Stimulated activated CD8-positive, alpha-beta memory T cell treated with anti-CD3 and anti-CD28 coated beads, Interleukin-4, amount 100 ng/mL, for 48 hours (primary cell): ENCODE results near the gene PRPF31.
"Not testable (repeated sequence)": the region's sequence is repeated elsewhere in the genome, so short reads cannot be mapped to it uniquely, and the experiment has no call there.

Source experiments
- DNase-seq: peaks from one replicate; pipeline ENCODE4 v3.0.0-alpha.2; 2020

PRPF31 gene

GRCh38 chr19:54164369-54165068 lies 49.0 kb downstream of the PRPF31 start:
- peak; percentile 87 for DNase-seq

GRCh38 chr19:54165222-54165621 lies 49.7 kb downstream of the PRPF31 start:
- no peak for DNase-seq

GRCh38 chr19:54168174-54168917 lies 52.8 kb downstream of the PRPF31 start:
- peak; percentile 99 for DNase-seq

- no peak for DNase-seq
Measured at GRCh38 chr19:54169149-54169740, 53.7 kb downstream of the PRPF31 start.

- not testable (repeated sequence) for DNase-seq
Measured at GRCh38 chr19:54171736-54172431, 56.3 kb downstream of the PRPF31 start.

GRCh38 chr19:54172471-54173358 lies 57.2 kb downstream of the PRPF31 start, which contains the start of gene TMC4:
Gene TMC4 (minus strand): TSS chr19:54173160. CDS start chr19:54173117, 43 bp downstream.
- no peak for DNase-seq

- no peak for DNase-seq
Measured at GRCh38 chr19:54173359-54173699, 57.8 kb downstream of the PRPF31 start.

GRCh38 chr19:54173951-54174834 lies 58.6 kb downstream of the PRPF31 start:
- no peak for DNase-seq

GRCh38 chr19:54178581-54179261 lies 63.2 kb downstream of the PRPF31 start:
- peak; percentile 59 for DNase-seq

- no peak for DNase-seq
Measured at GRCh38 chr19:54179262-54179852, 63.8 kb downstream of the PRPF31 start.

- DNase-seq: no peak
Measured at GRCh38 chr19:54179921-54180461, 64.4 kb downstream of the PRPF31 start.

GRCh38 chr19:54180691-54181091 lies 65.1 kb downstream of the PRPF31 start:
- DNase-seq: no peak
